Measurements from ENCODE around the gene KRTAP10-9. TPM values are rescaled to one million over a fixed set of nuclear protein-coding genes. Genes with fewer than 3 reads are reported as not detected.
"Not testable (repeated sequence)": the region's sequence is repeated elsewhere in the genome, so short reads cannot be mapped to it uniquely, and the experiment has no call there.

KRTAP10-9 gene
- total and polyA plus RNA-seq, 7 experiments from 2014 or later = not detected

DNA sequence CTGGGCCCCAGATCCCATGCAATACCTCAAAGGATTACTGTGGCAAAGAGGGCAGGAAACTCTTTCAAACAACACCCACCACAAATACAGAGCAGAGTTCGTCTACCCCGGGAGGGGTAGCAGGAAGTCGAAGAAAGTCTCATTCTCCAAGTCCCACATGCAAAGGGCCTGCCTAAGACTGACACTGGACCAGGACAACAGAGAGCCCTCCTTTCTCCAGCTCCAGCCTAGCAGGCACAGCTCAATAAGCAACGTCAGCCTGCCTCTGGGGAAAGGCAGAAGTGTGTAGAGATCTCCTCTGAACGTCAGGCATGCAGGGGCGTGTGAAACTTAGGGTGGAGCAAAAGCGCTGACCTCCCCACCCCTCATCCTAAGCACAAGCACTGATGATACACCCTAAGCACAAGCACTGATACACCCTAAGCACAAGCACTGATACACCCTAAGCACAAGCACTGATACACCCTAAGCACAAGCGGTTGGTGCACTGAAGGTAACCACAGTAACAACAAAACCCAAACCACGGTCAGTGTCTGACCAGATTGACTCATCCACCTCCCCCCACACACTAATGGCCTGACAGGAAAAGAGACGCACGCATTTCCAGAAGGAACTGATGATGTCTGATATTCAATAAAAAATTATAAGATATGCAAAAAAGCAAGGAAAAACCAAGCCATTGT is 32.2 kb downstream of the KRTAP10-9 start:
- H3K4me1 Mint-ChIP-seq = peaks cover 41 to 62% (median 58%) of the 10 kb centered on the region in 7 donors
- peaks cover 11 to 66% (median 24%) of the 10 kb centered on the region in 5 donors for H3K36me3 Mint-ChIP-seq
- no peaks in the 10 kb centered on the region for H3K27me3 ChIP-seq (ENCODE audit: control insufficient read depth in 2 of 2, insufficient read depth in 2 of 2, low read length in 2 of 2)
- ChIA-PET CTCF (interaction anchor here (1.9 kb wide), 1 partner anchor 41 kb away, joined by 9 read pairs; no protein-coding TSS in a partner anchor), POLR2A (interaction anchor here (0.5 to 2.9 kb wide), 3 partner anchors 15 to 64 kb away, joined by 4 to 23 read pairs (median 5); no protein-coding TSS in a partner anchor)
- peak overlapping the region; percentile 43 to 87 (median 74) for H3K4me3 Mint-ChIP-seq
- peak overlapping the region; percentile 46 for H3K4me3 ChIP-seq (ENCODE audit: low read length)
- DNase-seq (peak in 6 of 9 donors; percentile 51 to 66 (median 58)), ATAC-seq (no peak)
- H3K27ac Mint-ChIP-seq = peak overlapping the region; percentile 87 to 98 (median 98)
- H3K36me3 ChIP-seq (ENCODE audit: control insufficient read depth in 2 of 3, insufficient read depth in 3 of 3, low read length in 3 of 3) = no peaks in the 10 kb centered on the region
- peaks cover 48 to 57% of the 10 kb centered on the region in 2 donors for H3K4me1 ChIP-seq (ENCODE audit: control insufficient read depth in 2 of 2, insufficient read depth in 2 of 2, low read length in 2 of 2)
- H3K9me3 ChIP-seq (ENCODE audit: control insufficient read depth in 2 of 3, low read length in 3 of 3) = peaks cover 0 to 22% (median 12%) of the 10 kb centered on the region in 3 experiments
- intact Hi-C loops (cut with micrococcal nuclease) = loop anchor here in 1 of 2 donors (5.0 to 10.0 kb wide), 3 partner anchors 33 to 268 kb away; partner anchors contain the start of gene KRTAP10-5
- H3K9me3 Mint-ChIP-seq = peaks cover 12 to 86% (median 38%) of the 10 kb centered on the region in 11 donors
- peaks cover 0 to 19% (median 0%) of the 10 kb centered on the region in 5 donors for H3K27me3 Mint-ChIP-seq
- peak overlapping the region; percentile 63 for H3K27ac ChIP-seq (ENCODE audit: low read depth, low read length)

DNA sequence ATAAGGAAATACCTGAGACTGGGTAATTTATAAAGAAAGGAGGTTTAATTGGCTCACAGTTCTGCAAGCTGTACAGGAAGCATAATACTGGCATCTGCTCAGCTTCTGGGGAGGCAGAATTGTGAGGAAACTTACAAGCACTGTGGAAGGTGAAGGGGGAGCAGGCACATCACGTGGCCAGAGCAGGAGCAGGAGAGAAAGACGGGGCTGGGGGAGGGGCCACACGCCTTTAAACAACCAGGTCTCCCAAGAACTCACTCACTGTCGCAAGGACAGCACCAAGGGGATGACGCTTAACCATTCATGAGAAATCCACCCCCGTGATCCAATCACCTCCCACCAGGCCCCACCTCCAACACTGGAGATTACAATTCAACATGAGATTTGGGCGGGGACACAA is 34.7 kb downstream of the KRTAP10-9 start:
- H3K27ac ChIP-seq (ENCODE audit: low read depth, low read length); H3K4me3 ChIP-seq (ENCODE audit: low read length); H3K4me3 Mint-ChIP-seq; DNase-seq; CTCF ChIA-PET; H3K27me3 ChIP-seq (ENCODE audit: control insufficient read depth in 2 of 2, insufficient read depth in 2 of 2, low read length in 2 of 2); ATAC-seq; H3K36me3 ChIP-seq (ENCODE audit: control insufficient read depth in 2 of 3, insufficient read depth in 3 of 3, low read length in 3 of 3); H3K9me3 ChIP-seq (ENCODE audit: control insufficient read depth in 2 of 3, low read length in 3 of 3); intact Hi-C loops (cut with micrococcal nuclease): not testable (repeated sequence)
- Mint-ChIP-seq H3K27ac (peak overlapping the region in 4 of 9 donors; percentile 28 to 75 (median 58)), H3K9me3 (peaks cover 8 to 69% (median 33%) of the 10 kb centered on the region in 11 donors), H3K27me3 (peaks cover 0 to 32% (median 0%) of the 10 kb centered on the region in 5 donors), H3K36me3 (peaks cover 4 to 44% (median 19%) of the 10 kb centered on the region in 5 donors), H3K4me1 (peaks cover 34 to 53% (median 39%) of the 10 kb centered on the region in 7 donors)
- peaks cover 32 to 33% of the 10 kb centered on the region in 2 donors for H3K4me1 ChIP-seq (ENCODE audit: control insufficient read depth in 2 of 2, insufficient read depth in 2 of 2, low read length in 2 of 2)
- POLR2A ChIA-PET = interaction anchor here (1.1 kb wide), 1 partner anchor 20 kb away, joined by 3 read pairs; the partner anchor contains the start of gene KRTAP12-1

DNA sequence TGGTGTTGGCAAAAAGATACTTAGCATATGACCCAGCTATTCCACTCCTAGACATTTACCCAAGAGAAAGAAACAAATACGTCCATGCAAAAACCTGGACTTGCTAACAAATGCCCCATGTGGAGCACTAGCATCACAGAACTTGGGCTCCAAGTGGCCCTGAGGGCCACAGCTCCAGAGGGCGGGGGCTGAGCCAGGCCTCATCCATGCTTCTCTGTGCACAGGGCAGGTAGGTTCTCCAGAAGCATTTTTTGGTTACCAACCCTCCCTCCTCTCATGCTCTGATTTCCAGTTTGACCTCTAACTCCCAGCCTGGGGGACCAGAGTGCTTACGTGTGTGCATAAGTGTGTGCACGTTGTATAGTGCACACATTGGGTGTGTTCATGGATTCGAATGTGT is 37.8 kb downstream of the KRTAP10-9 start:
- peaks cover 0 to 4% (median 4%) of the 10 kb centered on the region in 3 experiments for H3K9me3 ChIP-seq (ENCODE audit: control insufficient read depth in 2 of 3, low read length in 3 of 3)
- Mint-ChIP-seq H3K9me3 (peaks cover 8 to 60% (median 24%) of the 10 kb centered on the region in 11 donors), H3K4me1 (peaks cover 3 to 22% (median 8%) of the 10 kb centered on the region in 7 donors), H3K36me3 (peaks cover 7 to 19% (median 16%) of the 10 kb centered on the region in 5 donors), H3K27me3 (peaks cover 0 to 50% (median 3%) of the 10 kb centered on the region in 5 donors), H3K27ac (no peak overlapping the region), H3K4me3 (no peak overlapping the region)
- H3K36me3 ChIP-seq (ENCODE audit: control insufficient read depth in 2 of 3, insufficient read depth in 3 of 3, low read length in 3 of 3) = no peaks in the 10 kb centered on the region
- intact Hi-C loops (cut with micrococcal nuclease) = no loop called here
- no peaks in the 10 kb centered on the region for H3K27me3 ChIP-seq (ENCODE audit: control insufficient read depth in 2 of 2, insufficient read depth in 2 of 2, low read length in 2 of 2)
- ATAC-seq = no peak
- H3K4me3 ChIP-seq (ENCODE audit: low read length) = no peak overlapping the region
- ChIA-PET POLR2A (no interaction called here), CTCF (no interaction called here)
- H3K4me1 ChIP-seq (ENCODE audit: control insufficient read depth in 2 of 2, insufficient read depth in 2 of 2, low read length in 2 of 2) = peaks cover 2 to 3% of the 10 kb centered on the region in 2 donors
- H3K27ac ChIP-seq (ENCODE audit: low read depth, low read length) = no peak overlapping the region
- DNase-seq = no peak

DNA sequence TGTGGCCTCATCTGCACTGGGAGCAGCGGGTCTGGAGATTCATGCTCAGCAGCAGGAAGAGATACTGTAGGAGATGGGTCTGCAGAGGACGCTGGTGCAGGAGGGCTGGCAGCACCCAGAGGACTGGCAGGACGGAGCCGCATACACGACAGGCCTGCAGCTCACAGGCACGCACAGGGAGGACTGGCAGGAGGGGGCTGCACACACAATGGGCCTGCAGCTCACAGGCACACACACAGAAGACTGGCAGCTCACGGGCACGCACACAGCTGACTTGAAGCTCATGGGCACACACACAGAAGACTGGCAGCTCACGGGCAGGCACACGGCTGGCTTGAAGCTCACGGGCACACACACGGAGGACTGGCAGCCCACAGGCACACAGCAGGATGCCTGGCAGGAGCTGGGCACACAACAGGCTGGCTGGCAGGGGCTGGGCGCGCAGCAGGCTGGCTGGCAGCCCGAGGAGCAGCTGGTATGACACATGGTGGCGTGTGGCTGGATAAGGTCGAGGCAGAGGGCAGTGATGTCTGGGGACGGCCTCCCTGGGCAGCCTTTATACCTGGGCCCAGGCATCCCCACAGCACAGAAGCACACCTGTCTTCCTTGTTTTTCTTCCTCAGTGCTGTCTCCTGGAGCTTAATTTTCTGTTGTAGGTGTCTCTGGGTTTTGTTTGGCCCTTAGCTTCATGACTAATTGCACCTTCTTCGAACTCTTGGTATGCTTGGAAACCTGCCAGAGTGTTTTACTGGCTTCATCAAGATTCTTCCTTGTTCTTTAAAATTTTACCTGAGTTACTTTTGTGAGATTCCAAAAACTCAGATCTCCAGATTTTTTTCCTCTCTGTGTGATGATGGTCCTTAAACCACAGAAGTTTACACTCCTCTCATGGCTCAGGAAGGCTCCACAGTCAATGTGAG is 39.8 kb downstream of the KRTAP10-9 start, which contains the start of gene KRTAP12-2:
Gene KRTAP12-2 (minus strand): TSS at position 527 of the 920 bp plus-strand sequence. CDS start 41 bp downstream, at position 486.
- ChIA-PET POLR2A (interaction anchor here (2.6 kb wide), 1 partner anchor 12 kb away, joined by 6 read pairs; the partner anchor contains the start of gene KRTAP12-4), CTCF (interaction anchor here (0.7 kb wide), 2 partner anchors 12 to 287 kb away, joined by 3 to 4 read pairs; no protein-coding TSS in a partner anchor)
- Mint-ChIP-seq H3K9me3 (peaks cover 9 to 54% (median 27%) of the 10 kb centered on the region in 11 donors), H3K27ac (peak within 1 kb of the TSS in 2 of 9 donors; percentile 8 to 32), H3K4me1 (peaks cover 0 to 8% (median 0%) of the 10 kb centered on the region in 7 donors), H3K36me3 (peaks cover 4 to 16% (median 11%) of the 10 kb centered on the region in 5 donors), H3K27me3 (peaks cover 0 to 48% (median 3%) of the 10 kb centered on the region in 5 donors), H3K4me3 (no peak within 1 kb of the TSS)
- Histone ChIP-seq H3K4me3 (ENCODE audit: low read length) (no peak within 1 kb of the TSS), H3K9me3 (ENCODE audit: control insufficient read depth in 2 of 3, low read length in 3 of 3) (peaks cover 0 to 10% (median 4%) of the 10 kb centered on the region in 3 experiments), H3K27ac (ENCODE audit: low read depth, low read length) (no peak within 1 kb of the TSS), H3K4me1 (ENCODE audit: control insufficient read depth in 2 of 2, insufficient read depth in 2 of 2, low read length in 2 of 2) (no peaks in the 10 kb centered on the region), H3K36me3 (ENCODE audit: control insufficient read depth in 2 of 3, insufficient read depth in 3 of 3, low read length in 3 of 3) (no peaks in the 10 kb centered on the region), H3K27me3 (ENCODE audit: control insufficient read depth in 2 of 2, insufficient read depth in 2 of 2, low read length in 2 of 2) (no peaks in the 10 kb centered on the region)
- ATAC-seq (no peak), DNase-seq (no peak)
- intact Hi-C loops (cut with micrococcal nuclease) = no loop called here

DNA sequence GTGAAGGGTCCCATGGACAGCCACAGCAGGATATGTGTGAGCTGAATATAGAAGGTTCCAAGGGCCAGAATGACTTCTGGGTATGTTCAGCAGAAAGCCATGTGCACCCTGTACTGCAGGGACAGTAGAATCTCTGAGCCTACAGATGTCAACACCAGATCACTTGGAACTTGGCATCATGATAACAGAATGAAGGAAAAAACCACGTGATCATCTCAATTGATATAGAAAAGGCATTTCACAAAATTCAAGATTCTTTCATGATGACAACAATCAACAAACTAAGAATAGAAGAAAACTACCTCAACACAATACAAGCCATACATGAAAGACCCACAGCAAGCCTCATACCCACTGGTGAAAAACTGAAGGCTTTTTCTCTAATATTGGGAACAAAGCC is 40.7 kb downstream of the KRTAP10-9 start:
- DNase-seq (no peak), ATAC-seq (no peak)
- Histone ChIP-seq H3K4me3 (ENCODE audit: low read length) (no peak overlapping the region), H3K36me3 (ENCODE audit: control insufficient read depth in 2 of 3, insufficient read depth in 3 of 3, low read length in 3 of 3) (no peaks in the 10 kb centered on the region), H3K27ac (ENCODE audit: low read depth, low read length) (no peak overlapping the region), H3K27me3 (ENCODE audit: control insufficient read depth in 2 of 2, insufficient read depth in 2 of 2, low read length in 2 of 2) (no peaks in the 10 kb centered on the region), H3K9me3 (ENCODE audit: control insufficient read depth in 2 of 3, low read length in 3 of 3) (peaks cover 0 to 18% (median under 1%) of the 10 kb centered on the region in 3 experiments), H3K4me1 (ENCODE audit: control insufficient read depth in 2 of 2, insufficient read depth in 2 of 2, low read length in 2 of 2) (no peaks in the 10 kb centered on the region)
- intact Hi-C loops (cut with micrococcal nuclease) = no loop called here
- H3K4me3 Mint-ChIP-seq = no peak overlapping the region
- H3K27ac Mint-ChIP-seq = no peak overlapping the region
- CTCF ChIA-PET = no interaction called here
- POLR2A ChIA-PET = interaction anchor here (2.6 kb wide), 1 partner anchor 13 kb away, joined by 6 read pairs; the partner anchor contains the start of gene KRTAP12-4
- H3K36me3 Mint-ChIP-seq = peaks cover 0 to 16% (median 8%) of the 10 kb centered on the region in 5 donors
- peaks cover 0 to 41% (median 3%) of the 10 kb centered on the region in 5 donors for H3K27me3 Mint-ChIP-seq
- peaks cover 8 to 53% (median 26%) of the 10 kb centered on the region in 11 donors for H3K9me3 Mint-ChIP-seq
- H3K4me1 Mint-ChIP-seq = peaks cover 0 to 7% (median 0%) of the 10 kb centered on the region in 7 donors

Data from naive thymus-derived CD4-positive, alpha-beta T cell (primary cell).